ENCODE data around the gene WNT9B.
A peak's percentile ranks its signal among the peaks of the same experiment; 100 is the strongest.

Gene WNT9B

DNA sequence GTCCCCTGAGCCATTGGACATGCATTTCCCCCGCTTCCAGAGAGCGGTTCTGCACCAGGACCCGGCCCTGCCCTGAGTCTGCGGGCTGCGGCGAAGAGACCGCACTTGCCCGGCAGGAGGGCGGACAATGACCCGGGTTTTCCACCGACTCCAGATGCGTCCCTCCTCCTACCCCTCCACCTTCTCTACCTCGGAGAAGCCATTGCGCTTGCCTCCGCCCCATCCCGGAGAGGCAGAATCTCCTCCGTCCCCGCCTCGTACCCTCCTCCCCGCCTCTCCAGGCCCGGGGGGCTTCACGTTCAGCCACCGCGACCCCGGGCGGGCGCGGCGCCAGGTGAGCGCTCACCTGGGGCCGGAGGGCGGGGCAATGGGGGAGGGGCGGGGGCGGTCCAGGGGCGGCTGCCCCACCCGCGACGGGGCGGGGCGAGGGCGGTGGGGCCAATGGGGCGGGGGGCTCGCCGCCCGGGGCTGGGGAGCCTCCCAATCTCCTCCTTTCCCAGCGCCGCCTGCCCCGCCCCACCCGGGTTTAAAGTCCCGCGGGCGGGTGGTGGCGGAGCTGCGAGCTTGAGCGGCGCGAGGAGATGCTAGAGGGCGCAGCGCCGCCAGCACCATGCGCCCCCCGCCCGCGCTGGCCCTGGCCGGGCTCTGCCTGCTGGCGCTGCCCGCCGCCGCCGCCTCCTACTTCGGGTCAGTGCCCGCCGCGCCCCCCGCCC lies at the start of gene WNT9B:
WNT9B (plus strand) TSS at position 555 of the 713 bp plus-strand sequence; CDS start at position 611, 56 bp downstream.
- peaks cover 26% of the 10 kb centered on the region for H3K27me3 ChIP-seq (replicated peaks)
- DNase-seq, result no peak
- in situ Hi-C loops (cut with HindIII; ENCODE audit: low pct_ligation_motif_present, low sequenced_read_pairs), result no loop called here

GRCh38 chr17:46802800-46803199 lies 48.6 kb upstream of the WNT9B start:
- Histone ChIP-seq H3K4me3 (ENCODE audit: low read depth, low read length) (no peak overlapping the region), H3K27me3 (replicated peaks) (peaks cover 3% of the 10 kb centered on the region), H3K27ac (no peak overlapping the region), H3K36me3 (replicated peaks) (no peaks in the 10 kb centered on the region)
- TF ChIP-seq CTCF (IDR thresholded peaks at IDR 0.05; ENCODE audit: low read depth, low read length, missing control alignments), result no peak
- DNase-seq, result no peak
- in situ Hi-C loops (cut with HindIII; ENCODE audit: low pct_ligation_motif_present, low sequenced_read_pairs), result no loop called here

More for the DNA sequence above, at the start of gene WNT9B:
- peak within 1 kb of the TSS; percentile 24 for H3K4me3 ChIP-seq (ENCODE audit: low read depth, low read length)
- no peak for TF ChIP-seq CTCF (IDR thresholded peaks at IDR 0.05; ENCODE audit: low read depth, low read length, missing control alignments)
- H3K36me3 ChIP-seq (replicated peaks), result no peaks in the 10 kb centered on the region
- no peak within 1 kb of the TSS for H3K27ac ChIP-seq

DNA sequence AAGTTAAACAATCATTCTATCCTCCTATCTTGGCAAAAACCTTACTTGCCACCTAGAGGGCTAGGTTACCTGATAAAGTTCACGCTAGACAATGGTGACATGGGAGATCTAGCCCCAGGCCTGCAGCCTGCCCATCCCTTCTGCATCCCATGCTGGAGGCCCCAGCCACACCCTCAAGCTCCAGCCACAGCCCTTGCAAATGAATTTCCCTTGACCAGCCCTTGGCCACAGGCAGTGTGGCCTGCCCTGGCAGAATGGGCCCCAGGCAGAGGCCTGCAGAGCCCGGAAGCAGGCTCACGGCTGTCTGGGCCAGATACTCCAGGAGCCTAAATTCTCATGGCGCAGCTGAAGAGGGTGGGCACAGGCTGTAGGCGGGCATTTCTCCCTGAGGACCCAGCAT lies 47.8 kb upstream of the WNT9B start:
- no peak for DNase-seq
- in situ Hi-C loops (cut with HindIII; ENCODE audit: low pct_ligation_motif_present, low sequenced_read_pairs), result no loop called here

GRCh38 chr17:46805771-46806170 lies 45.6 kb upstream of the WNT9B start:
- DNase-seq, result no peak
- no peak overlapping the region for H3K27ac ChIP-seq
- H3K27me3 ChIP-seq (replicated peaks), result peaks cover 3% of the 10 kb centered on the region
- no peak for TF ChIP-seq CTCF (IDR thresholded peaks at IDR 0.05; ENCODE audit: low read depth, low read length, missing control alignments)
- in situ Hi-C loops (cut with HindIII; ENCODE audit: low pct_ligation_motif_present, low sequenced_read_pairs), result no loop called here
- H3K4me3 ChIP-seq (ENCODE audit: low read depth, low read length), result no peak overlapping the region
- H3K36me3 ChIP-seq (replicated peaks), result no peaks in the 10 kb centered on the region

More for the DNA sequence above, 47.8 kb upstream of the WNT9B start:
- no peak overlapping the region for H3K27ac ChIP-seq
- no peaks in the 10 kb centered on the region for H3K36me3 ChIP-seq (replicated peaks)
- H3K4me3 ChIP-seq (ENCODE audit: low read depth, low read length), result no peak overlapping the region
- H3K27me3 ChIP-seq (replicated peaks), result peaks cover 3% of the 10 kb centered on the region
- TF ChIP-seq CTCF (IDR thresholded peaks at IDR 0.05; ENCODE audit: low read depth, low read length, missing control alignments), result no peak

DNA sequence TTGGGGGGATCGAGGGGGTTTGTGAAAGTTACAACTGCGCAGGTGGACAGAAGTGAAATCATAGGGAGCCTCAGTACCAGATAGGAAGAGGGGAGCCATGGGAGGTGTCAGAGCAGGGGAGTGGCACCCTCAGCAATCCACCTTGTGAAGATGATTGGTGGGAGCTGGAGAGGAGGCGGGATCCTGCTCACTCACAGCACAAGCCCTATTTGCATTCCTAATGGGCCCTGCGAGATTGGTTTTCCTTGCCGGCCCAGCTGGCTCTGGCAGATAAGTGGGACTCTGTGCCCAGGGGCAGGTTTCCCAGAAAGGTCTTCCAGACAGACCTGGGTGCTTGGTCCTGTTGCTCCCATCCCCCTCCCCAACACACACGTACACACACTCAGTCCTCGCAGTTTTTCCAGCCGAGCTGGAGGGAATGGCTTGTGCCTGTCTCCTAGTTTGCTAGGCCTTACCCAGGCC lies 42.2 kb upstream of the WNT9B start:
- H3K4me3 ChIP-seq (ENCODE audit: low read depth, low read length), result no peak overlapping the region
- in situ Hi-C loops (cut with HindIII; ENCODE audit: low pct_ligation_motif_present, low sequenced_read_pairs), result no loop called here
- no peak for TF ChIP-seq CTCF (IDR thresholded peaks at IDR 0.05; ENCODE audit: low read depth, low read length, missing control alignments)
- H3K27me3 ChIP-seq (replicated peaks), result peaks cover 10% of the 10 kb centered on the region
- H3K36me3 ChIP-seq (replicated peaks), result no peaks in the 10 kb centered on the region
- H3K27ac ChIP-seq, result no peak overlapping the region
- DNase-seq, result no peak

GRCh38 chr17:46810837-46811236 lies 40.5 kb upstream of the WNT9B start:
- Histone ChIP-seq H3K27ac (no peak overlapping the region), H3K4me3 (ENCODE audit: low read depth, low read length) (no peak overlapping the region), H3K27me3 (replicated peaks) (peaks cover 19% of the 10 kb centered on the region), H3K36me3 (replicated peaks) (no peaks in the 10 kb centered on the region)
- in situ Hi-C loops (cut with HindIII; ENCODE audit: low pct_ligation_motif_present, low sequenced_read_pairs), result no loop called here
- TF ChIP-seq CTCF (IDR thresholded peaks at IDR 0.05; ENCODE audit: low read depth, low read length, missing control alignments), result no peak
- DNase-seq, result no peak
